A673 (cell line): ENCODE results near the gene CFAP90. TPM values are rescaled to one million over a fixed set of nuclear protein-coding genes. Genes with fewer than 3 reads are reported as not detected.

Experiments used
- BruUV-seq: library from RNA; stranded (reverse); fragments of 400-500 nt; replicated peaks from 2 replicates; lab custom pipeline; 2021; lab: Mats Ljungman, UMichigan
- CTCF ChIA-PET: fragments of 300-600 bp; sonication (Branson Sonifier 250); formaldehyde crosslinking; loops from one replicate; lab custom pipeline; 2022; ENCODE audit warnings: antibody characterized with exemption; lab: Charles Lee
- POLR2A ChIA-PET: fragments of 300-600 bp; sonication (Branson Sonifier 250); formaldehyde crosslinking; loops from one replicate; lab custom pipeline; 2022; ENCODE audit warnings: antibody characterized with exemption; ENCODE audit not compliant: low non-redundant PET; lab: Charles Lee
- DNase-seq: peaks from one replicate; pipeline ENCODE4 v3.0.0-alpha.2; 2015; ENCODE audit warnings: low spot score
- H3K27ac ChIP-seq: fragments of 200-600 bp; sonication (generic); 2 replicates; pipeline ENCODE4 v1.5.1; 2016; ENCODE audit warnings: mixed run types, low read depth, mild to moderate bottlenecking, mixed read lengths, antibody characterized with exemption, low read length; ENCODE audit not compliant: poor library complexity, severe bottlenecking
- H3K27me3 ChIP-seq: fragments of 200-600 bp; sonication (generic); replicated peaks from 2 replicates; pipeline ENCODE4 v1.6.1; 2017; ENCODE audit warnings: mixed run types, low read depth, mild to moderate bottlenecking, mixed read lengths, antibody characterized with exemption, low read length; ENCODE audit not compliant: insufficient read depth, poor library complexity
- H3K36me3 ChIP-seq: fragments of 200-600 bp; sonication (generic); 2 replicates; pipeline ENCODE4 v1.6.1; 2016; ENCODE audit warnings: mixed run types, mild to moderate bottlenecking, mixed read lengths, antibody characterized with exemption, low read length; ENCODE audit not compliant: insufficient read depth, poor library complexity, severe bottlenecking
- H3K4me1 ChIP-seq: fragments of 200-600 bp; sonication (generic); 2 replicates; pipeline ENCODE4 v1.6.1; 2017; ENCODE audit warnings: mixed run types, mild to moderate bottlenecking, mixed read lengths, antibody characterized with exemption, low read length; ENCODE audit not compliant: insufficient read depth, poor library complexity, severe bottlenecking
- H3K4me3 ChIP-seq: fragments of 200-600 bp; sonication (generic); 2 replicates; pipeline ENCODE4 v1.5.1; 2016; ENCODE audit warnings: low read depth, mixed run types, mild to moderate bottlenecking, mixed read lengths, low read length; ENCODE audit not compliant: poor library complexity, severe bottlenecking
- H3K9me3 ChIP-seq: fragments of 200-600 bp; sonication (generic); 2 replicates; pipeline ENCODE4 v1.6.1; 2016; ENCODE audit warnings: mixed run types, low read depth, mild to moderate bottlenecking, mixed read lengths, antibody characterized with exemption, low read length; ENCODE audit not compliant: poor library complexity, severe bottlenecking
- CTCF ChIP-seq: fragments of 300-800, 200-600 bp; sonication (generic); conservative IDR thresholded peaks from 2 replicates; pipeline ENCODE4 v1.5.1; 2017; ENCODE audit warnings: low read depth, mild to moderate bottlenecking, antibody characterized with exemption, low read length, moderate library complexity, mixed read lengths
- EZH2 ChIP-seq: fragments of 200-600 bp; sonication (generic); IDR thresholded peaks from 2 replicates; pipeline ENCODE4 v1.6.1; 2017; ENCODE audit warnings: borderline replicate concordance, low read depth, mild to moderate bottlenecking, mixed read lengths, antibody characterized with exemption, low read length; ENCODE audit not compliant: poor library complexity, severe bottlenecking
- intact Hi-C: fragments of 100-400 bp; cut with micrococcal nuclease; formaldehyde crosslinking; loops from one replicate; pipeline ENCODE4 v1.10.0; 2022; ENCODE audit not compliant: unreplicated experiment
- total RNA-seq: library from RNA; stranded (reverse); gene quantifications from 2 replicates; pipeline ENCODE4 v1.2.3, GENCODE V29; 2021

The CFAP90 gene
- total RNA-seq, 1 experiment from 2014 or later, result not detected

GRCh38 chr5:7869474-7870136 lies 18.7 kb upstream of the CFAP90 start:
- TF ChIP-seq CTCF (no peak), EZH2 (no peak)
- Histone ChIP-seq H3K36me3 (peaks cover 19% of the 10 kb centered on the region), H3K4me3 (peak overlapping the region; percentile 95), H3K27ac (peak overlapping the region; percentile 95), H3K27me3 (no peaks in the 10 kb centered on the region), H3K9me3 (no peaks in the 10 kb centered on the region), H3K4me1 (peaks cover 15% of the 10 kb centered on the region)
- CTCF ChIA-PET, result no interaction called here
- BruUV-seq, result no TSS peak
- intact Hi-C loops, result loop anchor here (10.0 kb wide), 1 partner anchor 1095 kb away; no protein-coding TSS in a partner anchor
- DNase-seq, result peak; percentile 14
- POLR2A ChIA-PET, result no interaction called here

GRCh38 chr5:7868773-7869473 lies 18.0 kb upstream of the CFAP90 start, which contains the start of the genes FASTKD3 and MTRR:
TSS of gene FASTKD3 (minus strand) at chr5:7869031. CDS start at chr5:7868083, 948 bp downstream.
TSS of gene MTRR (plus strand) at chr5:7869148. CDS start at chr5:7870795, 1,647 bp downstream.
- Histone ChIP-seq H3K9me3 (no peaks in the 10 kb centered on the region), H3K27me3 (no peaks in the 10 kb centered on the region), H3K36me3 (peaks cover 23% of the 10 kb centered on the region), H3K4me1 (peaks cover 15% of the 10 kb centered on the region), H3K4me3 (peak within 1 kb of the TSS; percentile 95), H3K27ac (peak within 1 kb of the TSS; percentile 95)
- POLR2A ChIA-PET, result no interaction called here
- BruUV-seq, result no TSS peak
- CTCF ChIA-PET, result no interaction called here
- peak; percentile 96 for DNase-seq
- no peak for TF ChIP-seq EZH2
- TF ChIP-seq CTCF, result no peak
- intact Hi-C loops, result no loop called here

GRCh38 chr5:7868427-7868772 lies 17.5 kb upstream of the CFAP90 start:
- no TSS peak for BruUV-seq
- CTCF ChIA-PET, result no interaction called here
- no peaks in the 10 kb centered on the region for H3K27me3 ChIP-seq
- no peak for DNase-seq
- POLR2A ChIA-PET, result no interaction called here
- peak overlapping the region; percentile 95 for H3K4me3 ChIP-seq
- peaks cover 15% of the 10 kb centered on the region for H3K4me1 ChIP-seq
- peak overlapping the region; percentile 95 for H3K27ac ChIP-seq
- intact Hi-C loops, result no loop called here
- no peaks in the 10 kb centered on the region for H3K9me3 ChIP-seq
- peaks cover 24% of the 10 kb centered on the region for H3K36me3 ChIP-seq
- no peak for TF ChIP-seq EZH2
- no peak for TF ChIP-seq CTCF
